H1 (cell line): ENCODE data around the gene GSTA3. TPM values are rescaled to one million over a fixed set of nuclear protein-coding genes. Genes with fewer than 3 reads are reported as not detected.

Source experiments
- CTCF ChIA-PET: fragments of 300-600 bp; sonication (Branson Sonifier 250); formaldehyde crosslinking; loops from one replicate; lab custom pipeline; 2021; ENCODE audit not compliant: partially characterized antibody; lab: Charles Lee
- POLR2A ChIA-PET: fragments of 300-600 bp; sonication (Branson Sonifier 250); formaldehyde crosslinking; loops from one replicate; lab custom pipeline; 2021; ENCODE audit warnings: inconsistent platforms; ENCODE audit not compliant: partially characterized antibody; lab: Charles Lee
- DNase-seq, 2 experiments: peaks; one replicate each; pipeline versions ENCODE4 v3.0.0 to v3.0.0-alpha.2; 2010 to 2022; ENCODE audit warnings: low spot score in 2 of 2, low read depth in 1 of 2, mixed read lengths in 1 of 2
- FAIRE-seq: peaks from 2 replicates; lab custom pipeline; 2011; peaks lifted over from hg19 to GRCh38; lab: Jason Lieb, UNC
- H2AFZ ChIP-seq: 2 replicates; pipeline ENCODE4 v1.8.1; 2012; ENCODE audit warnings: low read length, inconsistent platforms
- H2AK5ac ChIP-seq: 2 replicates; pipeline ENCODE4 v1.6.1; 2013; ENCODE audit warnings: low read depth, low read length
- H2BK120ac ChIP-seq: replicated peaks from 2 replicates; pipeline ENCODE3; 2013; ENCODE audit warnings: low read depth, low read length, inconsistent platforms
- H2BK12ac ChIP-seq: 2 replicates; pipeline ENCODE4 v1.6.1; 2013; ENCODE audit warnings: low read depth, low read length
- H2BK15ac ChIP-seq: 2 replicates; pipeline ENCODE4 v1.6.1; 2013; ENCODE audit warnings: low read length
- H2BK20ac ChIP-seq: 2 replicates; pipeline ENCODE4 v1.6.1; 2013; ENCODE audit warnings: low read length
- H2BK5ac ChIP-seq: 2 replicates; pipeline ENCODE4 v1.6.1; 2013; ENCODE audit warnings: low read depth, low read length
- H3K14ac ChIP-seq: 2 replicates; pipeline ENCODE4 v1.6.1; 2013; ENCODE audit warnings: inconsistent platforms; ENCODE audit not compliant: insufficient read length
- H3K18ac ChIP-seq: 2 replicates; pipeline ENCODE4 v1.6.1; 2013; ENCODE audit warnings: low read length; ENCODE audit errors: extremely low read depth
- H3K23ac ChIP-seq: 2 replicates; pipeline ENCODE4 v1.6.1; 2013; ENCODE audit warnings: inconsistent platforms; ENCODE audit not compliant: insufficient read length
- H3K23me2 ChIP-seq: 2 replicates; pipeline ENCODE4 v1.6.1; 2013; ENCODE audit warnings: low read depth, low read length
- H3K27ac ChIP-seq: 2 replicates; pipeline ENCODE4 v1.6.1; 2011; ENCODE audit warnings: low read depth, low read length, inconsistent platforms
- H3K27me3 ChIP-seq, 4 experiments: replicated peaks in 1 of 4; 1 replicate in 1 of 4; 2 replicates in 3 of 4; pipeline versions ENCODE4 v1.6.1 to v1.8.1; 2011 to 2013; ENCODE audit warnings: low read length in 3 of 4, mild to moderate bottlenecking in 3 of 4, inconsistent platforms in 2 of 4, mixed read lengths in 2 of 4, moderate library complexity in 1 of 4; ENCODE audit not compliant: control insufficient read depth in 3 of 4, insufficient read depth in 3 of 4; ENCODE audit errors: extremely low read depth in 1 of 4
- H3K36me3 ChIP-seq, 4 experiments: 2 replicates each; pipeline versions ENCODE4 v1.6.1 to v1.8.1; 2011 to 2013; ENCODE audit warnings: mild to moderate bottlenecking in 4 of 4, low read length in 3 of 4, moderate library complexity in 2 of 4, control low read depth in 1 of 4, inconsistent platforms in 1 of 4; ENCODE audit not compliant: insufficient read depth in 4 of 4, control insufficient read depth in 2 of 4
- H3K4ac ChIP-seq: replicated peaks from 2 replicates; pipeline ENCODE3; 2013; ENCODE audit warnings: low read length, low read depth, mixed read lengths, inconsistent platforms; ENCODE audit not compliant: insufficient read length
- H3K4me1 ChIP-seq, 4 experiments: replicated peaks in 1 of 4; 1 replicate in 1 of 4; 2 replicates in 3 of 4; pipeline versions ENCODE4 v1.6.1 to v1.8.1; 2011 to 2013; ENCODE audit warnings: low read length in 3 of 4, inconsistent platforms in 2 of 4, mixed read lengths in 1 of 4; ENCODE audit not compliant: insufficient read depth in 4 of 4, control insufficient read depth in 3 of 4
- H3K4me2 ChIP-seq, 2 experiments: 2 replicates each; pipeline versions ENCODE4 v1.6.1 to v1.8.1; 2011 to 2013; ENCODE audit warnings: low read depth in 2 of 2, low read length in 2 of 2, control low read depth in 1 of 2, inconsistent platforms in 1 of 2, mild to moderate bottlenecking in 1 of 2; ENCODE audit not compliant: insufficient read depth in 1 of 2
- H3K4me3 ChIP-seq, 4 experiments: fragments of 200-600, 300-600 bp in 1 of 4; sonication (generic), shearing (Covaris generic), sonication (Bioruptor Twin) in 1 of 4; 2 replicates each; pipeline versions ENCODE4 v1.5.1 to v1.8.1; 2011 to 2016; ENCODE audit warnings: low read length in 4 of 4, low read depth in 3 of 4, control low read depth in 2 of 4, inconsistent platforms in 2 of 4, mild to moderate bottlenecking in 2 of 4, mixed read lengths in 1 of 4, moderate library complexity in 1 of 4; ENCODE audit not compliant: insufficient read depth in 2 of 4; ENCODE audit errors: extremely low read depth in 1 of 4
- H3K56ac ChIP-seq: replicated peaks from 2 replicates; pipeline ENCODE3; 2013; ENCODE audit warnings: low read depth, mild to moderate bottlenecking, mixed read lengths, low read length, inconsistent platforms; ENCODE audit not compliant: insufficient read length
- H3K79me1 ChIP-seq: 2 replicates; pipeline ENCODE4 v1.6.1; 2013; ENCODE audit warnings: low read depth, low read length, control low read depth
- H3K79me2 ChIP-seq, 2 experiments: 2 replicates each; pipeline versions ENCODE4 v1.6.1 to v1.8.1; 2012 to 2013; ENCODE audit warnings: low read length in 2 of 2, mild to moderate bottlenecking in 2 of 2, inconsistent platforms in 1 of 2; ENCODE audit not compliant: insufficient read depth in 2 of 2, control insufficient read depth in 1 of 2
- H3K9ac ChIP-seq, 4 experiments: replicated peaks in 1 of 4; 1 replicate in 1 of 4; 2 replicates in 3 of 4; pipeline versions ENCODE4 v1.6.1 to v1.8.1; 2011 to 2013; ENCODE audit warnings: low read depth in 3 of 4, low read length in 3 of 4, control low read depth in 2 of 4, mild to moderate bottlenecking in 2 of 4, moderate library complexity in 2 of 4, inconsistent platforms in 1 of 4; ENCODE audit errors: extremely low read depth in 1 of 4
- H3K9me3 ChIP-seq, 2 experiments: 2 replicates each; pipeline versions ENCODE4 v1.6.1 to v1.8.1; 2012 to 2013; ENCODE audit warnings: mild to moderate bottlenecking in 2 of 2, moderate library complexity in 2 of 2, control low read depth in 1 of 2, inconsistent platforms in 1 of 2, low read depth in 1 of 2, low read length in 1 of 2, mixed read lengths in 1 of 2; ENCODE audit not compliant: insufficient read depth in 2 of 2
- H4K20me1 ChIP-seq, 2 experiments: replicated peaks in 1 of 2; 2 replicates each; pipeline versions ENCODE3 to v1.8.1; 2011 to 2013; ENCODE audit warnings: inconsistent platforms in 2 of 2, low read length in 2 of 2, mild to moderate bottlenecking in 1 of 2; ENCODE audit not compliant: insufficient read depth in 2 of 2, control insufficient read depth in 1 of 2
- H4K5ac ChIP-seq: 2 replicates; pipeline ENCODE4 v1.6.1; 2013; ENCODE audit warnings: low read length, low read depth, mixed read lengths, inconsistent platforms; ENCODE audit not compliant: insufficient read length
- H4K8ac ChIP-seq: 2 replicates; pipeline ENCODE4 v1.8.0; 2013; ENCODE audit warnings: mild to moderate bottlenecking, moderate library complexity, low read length, inconsistent platforms; ENCODE audit not compliant: insufficient read depth; ENCODE audit errors: extremely low read depth
- H4K91ac ChIP-seq: replicated peaks from 2 replicates; pipeline ENCODE3; 2013; ENCODE audit warnings: low read length, mixed read lengths, inconsistent platforms; ENCODE audit not compliant: insufficient read length
- BCL11A ChIP-seq, 2 experiments: IDR thresholded peaks; one replicate each; pipeline ENCODE4 v1.6.1; 2011; ENCODE audit warnings: low read depth in 2 of 2, low read length in 2 of 2, mild to moderate bottlenecking in 2 of 2
- CHD2 ChIP-seq: IDR thresholded peaks from 2 replicates; pipeline ENCODE4 v1.6.1; 2012; ENCODE audit warnings: low read length, improper control_type of control experiment
- JUND ChIP-seq: IDR thresholded peaks from 2 replicates; pipeline ENCODE4 v1.6.1; 2011; ENCODE audit warnings: mild to moderate bottlenecking, improper control_type of control experiment, low read length
- POLR2AphosphoS5 ChIP-seq: IDR thresholded peaks from 2 replicates; pipeline ENCODE4 v1.6.1; 2011; ENCODE audit warnings: low read depth, low read length
- RXRA ChIP-seq: IDR thresholded peaks from 2 replicates; pipeline ENCODE4 v1.6.1; 2011; ENCODE audit warnings: low read depth, mild to moderate bottlenecking, low read length, moderate library complexity; ENCODE audit not compliant: insufficient read depth
- USF2 ChIP-seq: IDR thresholded peaks from 2 replicates; pipeline ENCODE4 v1.6.1; 2011; ENCODE audit warnings: low read length, improper control_type of control experiment
- WGBS, 2 experiments: shearing (Covaris generic) in 1 of 2; methylation state at CpG; one replicate each; pipeline versions ENCODE4 v1.1.6 to v1.1.7; 2013 to 2015; ENCODE audit warnings: low lambda C conversion rate in 2 of 2, mixed read lengths in 2 of 2, inconsistent platforms in 1 of 2, low coverage in 1 of 2, missing lambda C conversion rate in 1 of 2; ENCODE audit not compliant: insufficient replicate concordance in 2 of 2, insufficient coverage in 1 of 2, insufficient read length in 1 of 2; ENCODE audit errors: extremely low coverage in 1 of 2, missing lambda C conversion rate in 1 of 2; 5-methylcytosine and 5-hydroxymethylcytosine counted together
- polyA plus RNA-seq, 7 experiments: library from polyadenylated mRNA; depleted of rRNA in 3 of 7; stranded (reverse) in 5 of 7; unstranded in 2 of 7; fragments of >200 nt in 5 of 7; fragments of 200-250 nt in 2 of 7; gene quantifications; 1 replicate in 5 of 7; 2 replicates in 1 of 7; 4 replicates in 1 of 7; pipeline versions ENCODE4 v1.2.1 to v1.2.3, GENCODE V29; 2011 to 2013; ENCODE audit warnings: missing spikeins in 2 of 7, mixed read lengths in 2 of 7
- total RNA-seq: library from RNA; stranded (reverse); fragmentation: NEBNext Ultra II Directional; extraction: Animal tissue kit (Norgen Biotek cat#: 25700); gene quantifications from 2 replicates; pipeline ENCODE4 v1.2.1, GENCODE V29; 2021

The GSTA3 gene
- total and polyA plus RNA-seq, 2 of the 8 experiments (the other 6 are each of a cell fraction or from before 2014, with no cell fraction given), result not detected

GRCh38 chr6:52929321-52930164, 20.0 kb upstream of the GSTA3 start:
- Histone ChIP-seq H3K18ac (no peak overlapping the region), H3K4me1 (peaks cover 0 to 4% (median 1%) of the 10 kb centered on the region in 4 experiments; a peak in 2 of 7 replicates), H2BK5ac (no peak overlapping the region), H2BK15ac (no peak overlapping the region), H3K23me2 (no peaks in the 10 kb centered on the region), H3K23ac (no peak overlapping the region), H2AK5ac (no peak overlapping the region), H2AFZ (no peak overlapping the region), H3K27me3 (no peaks in the 10 kb centered on the region), H4K20me1 (no peaks in the 10 kb centered on the region), H3K14ac (no peak overlapping the region), H3K4me3 (no peak overlapping the region), H3K9ac (no peak overlapping the region), H2BK120ac (no peak overlapping the region), H3K4ac (no peak overlapping the region), H3K4me2 (no peak overlapping the region), H3K36me3 (no peaks in the 10 kb centered on the region), H3K27ac (no peak overlapping the region), H3K9me3 (no peaks in the 10 kb centered on the region), H4K8ac (peak overlapping the region; percentile 37; the same call in 1 of the 2 replicates), H3K79me2 (no peaks in the 10 kb centered on the region), H2BK20ac (peak overlapping the region; percentile 43; the same call in 1 of the 2 replicates), H3K79me1 (no peaks in the 10 kb centered on the region), H2BK12ac (no peak overlapping the region), H3K56ac (no peak overlapping the region), H4K91ac (no peak overlapping the region), H4K5ac (no peak overlapping the region)
- DNase-seq (no peak), FAIRE-seq (no peak)
- TF ChIP-seq POLR2AphosphoS5 (no peak), RXRA (no peak), CHD2 (no peak), BCL11A (IDR thresholded peaks at IDR 0.05; ENCODE audit: low read depth in 2 of 2, low read length in 2 of 2) (no peak), USF2 (no peak), JUND (no peak)
- POLR2A ChIA-PET, result no interaction called here
- CTCF ChIA-PET, result no interaction called here
- WGBS, 2 experiments, result 91% methylated on average over 6 of the region's 6 CpGs; no CpG with 5 or more reads in 1 of the 2 experiments
